Measurements from ENCODE around the gene DAO.
A peak's percentile ranks its signal among the peaks of the same experiment; 100 is the strongest.
"Not testable (repeated sequence)": the region's sequence is repeated elsewhere in the genome, so short reads cannot be mapped to it uniquely, and the experiment has no call there.

Gene DAO

GRCh38 chr12:108850854-108851573, 28.9 kb upstream of the DAO start:
- no peak for DNase-seq

DNA sequence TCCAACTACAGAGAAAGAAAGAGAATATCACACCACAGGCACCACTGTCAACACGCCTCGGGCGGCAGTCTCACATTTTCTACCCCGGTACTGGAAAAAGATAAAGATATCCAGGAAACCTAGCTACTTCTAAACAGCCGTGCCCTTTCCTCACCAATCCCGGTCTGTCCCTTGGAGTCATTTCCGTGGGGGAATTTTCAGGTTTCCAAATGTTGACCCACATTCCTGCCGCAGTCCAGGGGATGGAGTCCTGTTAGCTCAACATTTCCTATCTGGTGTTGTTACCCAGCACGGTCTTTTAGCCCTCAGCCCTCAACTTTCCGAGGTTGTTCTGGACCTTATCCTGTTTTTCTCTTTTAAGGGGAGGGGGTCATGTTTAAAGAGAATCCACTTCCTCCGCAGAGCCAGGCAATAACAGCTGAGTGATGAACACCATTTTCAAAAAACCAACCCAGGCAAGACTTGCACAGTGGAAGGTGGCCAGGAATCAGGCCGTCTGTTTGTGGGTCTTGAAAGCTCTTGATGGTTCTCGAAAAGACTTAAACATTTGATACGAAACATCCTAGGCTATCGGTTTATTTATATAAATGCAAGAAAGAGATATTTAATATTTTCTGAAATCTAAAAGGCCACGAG, 27.1 kb upstream of the DAO start:
- DNase-seq: no peak

DNA sequence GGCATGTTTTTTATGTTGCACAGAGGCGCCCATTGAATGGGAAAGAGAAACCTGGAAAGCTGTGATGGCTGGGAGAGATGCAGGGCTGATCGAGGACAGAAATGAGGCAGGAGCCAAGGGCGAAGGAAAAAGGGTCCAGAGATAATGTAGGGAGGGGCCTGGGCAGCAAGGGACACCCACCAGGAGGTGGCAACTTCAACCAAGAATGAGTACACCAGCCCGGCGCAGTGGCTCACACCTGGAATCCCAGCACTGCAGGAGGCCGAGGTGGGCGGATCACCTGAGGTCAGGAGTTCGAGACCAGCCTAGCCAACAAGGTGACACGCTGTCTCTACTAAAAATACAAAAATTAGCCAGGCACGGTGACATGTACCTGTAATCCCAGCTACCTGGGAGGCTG, 26.5 kb upstream of the DAO start:
- DNase-seq: no peak

GRCh38 chr12:108853981-108854446, 25.9 kb upstream of the DAO start:
- no peak for DNase-seq

- no peak for DNase-seq
Observed at GRCh38 chr12:108854451-108855283, 25.2 kb upstream of the DAO start.

GRCh38 chr12:108855284-108856169, 24.4 kb upstream of the DAO start:
- no peak for DNase-seq

DNA sequence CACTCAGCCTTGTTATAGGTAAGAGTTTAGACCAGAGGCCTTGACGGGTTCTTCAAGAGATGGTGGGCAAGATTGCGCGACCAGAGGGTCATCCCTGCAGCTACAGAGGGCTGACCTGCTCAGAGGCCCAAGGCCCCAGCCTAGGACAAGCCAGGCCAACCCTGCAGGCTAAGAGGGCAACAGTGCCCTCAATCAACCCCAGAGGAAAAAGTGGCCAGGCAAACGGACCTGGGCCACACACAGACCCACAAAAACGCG, 23.8 kb upstream of the DAO start:
- no peak for DNase-seq

DNA sequence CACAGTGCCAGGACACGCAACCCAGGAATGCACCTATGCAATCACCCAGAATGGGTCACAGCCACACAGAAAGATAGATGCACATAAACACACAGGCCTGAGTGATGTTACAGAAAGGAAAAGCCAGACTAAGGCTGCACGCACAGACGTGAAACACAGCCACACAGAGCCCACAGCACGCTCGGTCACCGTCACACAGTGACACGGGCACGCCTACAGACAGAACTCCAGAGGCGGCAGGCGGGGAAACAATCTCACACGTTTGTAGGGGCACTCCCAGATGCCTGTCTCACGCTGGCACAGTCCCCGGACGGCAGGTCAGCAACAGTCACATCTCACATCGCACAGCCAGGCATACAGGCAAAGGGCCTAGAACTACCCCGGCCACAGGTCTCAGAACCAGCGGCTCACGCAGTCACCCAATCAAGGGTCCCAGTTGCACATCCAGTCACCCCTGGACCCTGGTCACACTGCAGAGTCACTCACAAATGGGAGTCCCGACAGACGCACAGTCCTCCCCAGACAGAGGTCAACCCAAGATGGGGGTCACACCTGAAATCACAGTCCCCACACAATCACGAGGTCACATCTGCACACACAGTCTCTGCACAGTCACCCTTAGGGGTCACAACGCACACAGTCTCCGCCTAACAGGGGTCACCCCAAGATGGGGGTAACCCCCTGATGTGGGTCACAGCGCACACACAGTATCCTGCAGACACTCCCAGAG, 23.3 kb upstream of the DAO start:
- DNase-seq: peak; percentile 77

DNA sequence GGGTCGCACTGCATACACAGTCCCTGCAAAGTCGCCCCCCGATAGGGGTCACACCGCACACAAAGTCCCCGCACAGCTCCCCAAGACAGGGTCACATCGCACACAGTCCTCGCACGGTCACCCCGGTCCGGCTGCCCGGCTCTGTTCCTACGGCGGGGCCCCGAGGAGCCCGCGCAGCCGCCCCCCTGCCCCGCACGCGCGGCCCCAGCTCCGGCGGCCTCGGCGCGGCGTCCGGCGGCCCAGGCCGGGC, 22.8 kb upstream of the DAO start:
- no peak for DNase-seq

DNA sequence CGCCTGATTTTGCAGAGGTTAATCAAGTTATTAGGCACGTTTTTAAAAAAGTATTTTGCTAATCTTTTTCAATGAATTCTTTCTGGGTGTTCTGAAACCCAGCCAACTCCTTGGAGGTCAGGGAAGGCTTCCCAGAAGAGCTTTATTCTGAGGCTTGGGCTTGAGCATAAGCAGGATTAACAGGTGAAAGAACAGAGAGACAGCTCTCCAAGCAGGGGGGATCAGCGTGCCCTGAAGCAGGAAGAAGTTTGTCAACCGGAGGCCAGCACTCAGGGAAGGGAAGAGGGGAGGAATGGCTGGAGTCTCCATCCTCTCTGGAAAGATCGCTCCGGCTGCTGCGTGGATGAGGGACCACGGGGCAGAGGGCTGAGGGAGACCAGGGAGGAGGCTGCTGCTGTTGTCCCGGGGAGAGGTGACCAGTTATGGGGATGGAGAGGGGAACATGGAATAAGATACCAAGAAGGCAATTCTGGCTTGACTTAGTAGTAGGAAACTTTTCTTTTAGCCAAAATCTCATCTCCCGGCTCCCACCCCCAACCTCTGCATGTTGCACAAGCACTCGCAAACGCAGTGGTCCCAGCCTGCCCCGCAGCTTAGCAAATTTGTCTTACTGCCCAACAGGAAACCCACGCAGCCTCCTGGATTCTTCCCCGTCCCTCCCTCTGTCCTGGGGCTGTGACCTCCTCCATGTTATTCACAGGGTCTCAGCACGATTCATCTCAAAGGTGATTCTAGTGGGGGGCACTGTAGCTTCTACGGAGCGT, 21.4 kb upstream of the DAO start:
- no peak for DNase-seq

DNA sequence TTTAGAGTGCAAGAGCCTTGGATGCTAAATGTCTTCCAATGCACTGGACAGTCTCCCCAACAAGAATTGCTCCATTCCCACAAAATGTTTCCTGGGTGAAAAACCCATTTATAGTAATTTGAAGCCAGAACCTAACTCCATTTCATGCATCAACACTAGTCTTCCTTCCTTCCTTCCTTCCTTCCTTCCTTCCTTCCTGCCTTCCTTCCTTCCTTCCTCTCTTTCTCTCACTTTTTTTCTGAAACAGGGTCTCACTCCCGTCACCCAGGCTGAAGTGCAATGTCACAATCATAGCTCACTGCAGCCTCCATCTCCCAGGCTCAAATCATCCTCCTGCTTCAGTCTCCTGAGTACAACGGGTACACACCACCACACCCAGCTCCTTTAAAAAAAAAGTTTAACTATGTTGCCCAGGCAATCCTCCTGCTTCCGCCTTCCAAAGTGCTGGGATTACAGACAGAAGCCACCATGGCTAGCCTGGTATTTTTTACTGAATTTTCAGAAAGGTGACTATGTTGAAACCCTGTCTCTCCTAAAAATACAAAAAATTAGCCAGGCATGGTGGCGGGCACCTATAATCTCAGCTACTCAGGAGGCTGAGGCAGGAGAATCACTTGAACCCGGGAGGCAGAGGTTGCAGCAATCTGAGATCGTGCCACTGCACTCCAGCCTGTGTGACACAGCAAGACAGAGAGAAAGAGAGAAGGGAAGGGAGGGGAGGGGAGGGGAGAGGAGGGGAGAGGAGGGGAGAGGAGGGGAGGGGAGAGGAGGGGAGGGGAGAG, 20.6 kb upstream of the DAO start:
- DNase-seq: not testable (repeated sequence)

DNA sequence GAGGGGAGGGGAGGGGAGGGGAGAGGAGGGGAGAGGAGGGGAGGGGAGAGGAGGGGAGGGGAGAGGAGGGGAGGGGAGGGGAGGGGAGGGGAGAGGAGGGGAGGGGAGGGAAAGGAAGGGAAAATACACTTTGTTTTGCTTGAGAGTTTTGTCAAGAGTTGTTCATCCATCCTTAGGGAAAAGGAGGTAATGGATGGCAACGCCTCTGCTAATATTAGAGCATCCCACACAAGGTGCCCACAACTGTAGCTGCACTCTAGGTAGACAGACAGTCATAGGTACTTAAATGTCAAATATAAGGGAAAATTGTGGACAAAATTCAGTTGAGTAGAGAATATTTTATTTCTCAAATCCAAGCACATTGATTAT, 20.0 kb upstream of the DAO start:
- DNase-seq: no peak

GRCh38 chr12:108860443-108860842, 19.4 kb upstream of the DAO start:
- no peak for DNase-seq

DNA sequence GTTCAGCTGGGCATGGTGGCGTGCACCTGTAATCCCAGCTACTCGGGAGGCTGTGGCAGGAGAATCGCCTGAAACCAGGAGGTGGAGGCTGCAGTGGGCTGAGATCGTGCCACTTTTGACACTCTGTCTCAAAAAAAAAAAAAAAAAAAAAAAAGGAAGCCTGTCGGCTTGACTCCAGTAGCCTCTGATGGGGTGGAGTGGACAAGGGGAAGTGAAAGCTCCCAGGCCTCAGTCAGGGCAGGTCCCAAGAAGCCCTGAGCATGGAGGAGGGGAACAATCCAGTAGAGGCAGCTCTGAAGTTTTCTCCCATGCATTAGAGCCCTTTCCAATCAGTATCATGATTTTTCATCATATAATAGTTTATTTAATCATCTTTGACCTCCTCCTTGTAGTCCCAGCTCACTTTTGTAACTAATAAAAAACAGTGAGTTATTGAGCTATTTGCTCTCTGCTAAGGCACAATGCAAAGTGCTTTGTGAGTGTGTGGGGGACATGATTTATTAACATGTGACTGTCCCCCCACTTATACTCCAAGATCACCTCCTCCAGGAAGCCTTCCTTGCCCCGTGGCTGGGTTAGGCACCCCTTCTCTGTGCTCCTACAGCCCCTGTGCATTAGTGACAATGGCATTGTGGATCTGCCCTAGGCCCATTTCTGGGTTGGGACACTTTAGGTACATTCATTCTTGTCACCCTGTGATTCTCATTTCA, 17.9 kb upstream of the DAO start:
- no peak for DNase-seq

GRCh38 chr12:108862588-108862959, 17.3 kb upstream of the DAO start:
- no peak for DNase-seq

DNA sequence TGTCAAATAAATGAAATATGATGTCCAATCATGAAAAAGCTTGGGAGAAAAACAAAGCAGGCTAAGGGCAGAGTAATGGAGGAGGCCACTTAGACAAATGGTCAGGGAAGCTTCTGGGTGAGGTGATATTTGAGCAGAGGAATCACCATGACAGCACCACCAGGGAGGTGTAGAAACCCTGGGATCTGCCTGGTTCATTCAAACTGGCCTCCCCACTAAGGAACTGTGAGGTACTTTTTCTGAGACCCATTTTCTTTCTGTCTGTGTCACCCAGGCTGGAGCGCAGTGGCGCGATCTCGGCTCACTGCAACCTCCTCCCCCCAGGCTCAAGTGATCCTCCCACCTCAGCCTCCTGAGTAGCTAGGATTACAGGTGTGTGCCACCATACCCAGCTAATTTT, 14.7 kb upstream of the DAO start:
- DNase-seq: no peak

GRCh38 chr12:108866083-108866482, 13.8 kb upstream of the DAO start:
- not testable (repeated sequence) for DNase-seq

DNA sequence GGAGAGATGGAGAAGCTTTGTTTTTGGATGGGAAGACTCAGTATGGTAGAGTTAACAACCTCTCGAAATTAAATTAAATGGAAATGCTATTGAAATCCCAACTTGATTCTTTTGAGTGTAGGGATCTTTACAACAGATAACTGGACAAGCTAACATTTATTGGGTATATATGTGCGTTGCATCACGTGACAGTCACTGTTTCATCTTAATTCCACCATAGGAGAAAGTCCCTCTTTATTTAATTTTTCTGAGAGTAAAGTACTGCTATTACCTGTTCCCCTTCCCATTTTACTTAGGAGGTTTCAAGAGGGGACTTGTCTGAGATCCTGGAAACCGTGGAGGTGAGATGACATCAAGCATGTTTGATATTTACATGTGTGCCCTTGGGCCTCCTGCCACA, 11.1 kb upstream of the DAO start:
- DNase-seq: no peak

- no peak for DNase-seq
Observed at GRCh38 chr12:108875280-108875679, 4.6 kb upstream of the DAO start.

DNA sequence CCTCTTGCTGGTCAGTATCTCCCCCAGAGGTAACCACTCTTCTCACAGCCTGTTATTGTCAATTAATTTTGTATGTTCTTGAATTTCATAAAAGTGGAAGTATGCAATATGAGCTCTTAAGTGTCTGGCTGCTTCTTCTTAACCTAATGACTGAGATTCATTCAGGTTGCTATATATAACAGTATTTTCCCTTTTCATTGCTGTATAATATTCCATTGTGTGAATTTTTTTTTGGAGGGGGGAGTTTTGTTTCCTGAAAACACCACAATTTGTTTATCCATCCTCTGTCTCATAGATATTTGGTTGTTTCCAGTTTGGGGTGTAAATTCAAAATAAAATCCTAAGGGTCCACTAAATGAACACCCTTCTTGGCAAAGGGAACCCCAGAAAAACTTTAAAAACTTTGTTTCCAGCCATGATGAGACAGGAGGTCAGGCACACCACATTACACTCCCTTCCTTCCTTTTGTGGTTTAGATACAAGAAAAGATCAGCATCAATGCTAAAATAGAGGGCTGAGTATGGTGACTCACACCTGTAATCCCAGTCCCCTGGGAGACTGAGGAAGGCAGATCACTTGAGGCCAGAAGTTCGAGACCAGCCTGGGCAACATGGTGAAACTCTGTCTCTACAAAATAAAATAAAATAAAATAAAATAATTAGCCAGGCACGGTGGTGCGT, 4.1 kb upstream of the DAO start:
- no peak for DNase-seq

Data from stimulated activated CD4-positive, alpha-beta T cell treated with anti-CD3 and anti-CD28 coated beads, Interleukin-4, amount 100 ng/mL, for 24 hours (primary cell).